ENCODE results near the gene TAOK1. TPM values are rescaled to one million over a fixed set of nuclear protein-coding genes. Genes with fewer than 3 reads are reported as not detected.

The TAOK1 gene
- total and polyA plus RNA-seq, 4 donors = 4.3 to 20.5 (median 12.6) TPM

- Histone ChIP-seq H3K9ac (ENCODE audit: low read depth in 1 of 2, low read length in 2 of 2) (no peak overlapping the region), H3K27ac (ENCODE audit: low read depth in 1 of 2, low read length in 2 of 2) (no peak overlapping the region), H3K4me1 (ENCODE audit: control insufficient read depth in 4 of 4, insufficient read depth in 4 of 4, low read length in 3 of 4) (peaks cover 2 to 20% (median 14%) of the 10 kb centered on the region in 4 donors), H3K36me3 (ENCODE audit: control insufficient read depth in 4 of 4, insufficient read depth in 3 of 4, low read depth in 1 of 4, low read length in 3 of 4) (no peaks in the 10 kb centered on the region), H3K9me3 (ENCODE audit: control insufficient read depth in 4 of 4, low read length in 3 of 4) (no peaks in the 10 kb centered on the region), H3K27me3 (ENCODE audit: control insufficient read depth in 4 of 4, insufficient read depth in 4 of 4, low read length in 3 of 4) (no peaks in the 10 kb centered on the region), H3K4me3 (ENCODE audit: low read depth in 1 of 3, low read length in 3 of 3) (no peak overlapping the region)
- 87% methylated on average over 9 of the region's 9 CpGs for WGBS
- no peak for TF ChIP-seq NR2F2 (IDR thresholded peaks at IDR 0.05)
- TF ChIP-seq CTCF (IDR thresholded peaks at IDR 0.05; ENCODE audit: low read depth, low read length, missing input control) = no peak
- DNase-seq (ENCODE audit: low spot score) = no peak
These were observed 206.6 kb downstream of the TAOK1 start for GRCh38 chr17:29596811-29597210.

GRCh38 chr17:29597361-29598172 is 207.4 kb downstream of the TAOK1 start:
- Histone ChIP-seq H3K4me1 (ENCODE audit: control insufficient read depth in 4 of 4, insufficient read depth in 4 of 4, low read length in 3 of 4) (peaks cover 2 to 12% (median 7%) of the 10 kb centered on the region in 4 donors), H3K27me3 (ENCODE audit: control insufficient read depth in 4 of 4, insufficient read depth in 4 of 4, low read length in 3 of 4) (no peaks in the 10 kb centered on the region), H3K36me3 (ENCODE audit: control insufficient read depth in 4 of 4, insufficient read depth in 3 of 4, low read depth in 1 of 4, low read length in 3 of 4) (no peaks in the 10 kb centered on the region), H3K27ac (ENCODE audit: low read depth in 1 of 2, low read length in 2 of 2) (no peak overlapping the region), H3K9me3 (ENCODE audit: control insufficient read depth in 4 of 4, low read length in 3 of 4) (no peaks in the 10 kb centered on the region), H3K9ac (ENCODE audit: low read depth in 1 of 2, low read length in 2 of 2) (no peak overlapping the region), H3K4me3 (ENCODE audit: low read depth in 1 of 3, low read length in 3 of 3) (no peak overlapping the region)
- no peak for DNase-seq (ENCODE audit: low spot score)
- WGBS = 87% methylated on average over 13 of the region's 13 CpGs
- TF ChIP-seq MAX (IDR thresholded peaks at IDR 0.05) (no peak), HNF4G (IDR thresholded peaks at IDR 0.05) (no peak), YY1 (IDR thresholded peaks at IDR 0.05) (no peak), GABPA (IDR thresholded peaks at IDR 0.05 in 1 of 2, conservative IDR thresholded peaks at IDR 0.05 in 1 of 2) (no peak), TAF1 (conservative IDR thresholded peaks at IDR 0.05) (no peak), RAD21 (IDR thresholded peaks at IDR 0.05) (no peak), NR2F2 (IDR thresholded peaks at IDR 0.05) (no peak), FOXA2 (IDR thresholded peaks at IDR 0.05) (no peak), RXRA (IDR thresholded peaks at IDR 0.05) (no peak), FOXA1 (IDR thresholded peaks at IDR 0.05) (no peak)

Small RNA genes within 50 kb of the gene (small RNA-seq; reads per million reads assigned to genes)
- gene RNU4-34P (not detected), gene RNU6-1034P (not detected), gene RNU6-711P (not detected)

Other genes with a start within 250 kb of the TAOK1 start
- gene MYO18A, start 210.0 kb upstream of the TAOK1 start, total RNA-seq = 10 to 100 TPM; 38.2 to 81.6 TPM
- 10 to 100 TPM; 26.3 to 36.4 TPM for gene MYO18A, start 210.0 kb upstream of the TAOK1 start, polyA plus RNA-seq
- not detected for gene CRYBA1, start 143.5 kb upstream of the TAOK1 start, total RNA-seq
- not detected for gene CRYBA1, start 143.5 kb upstream of the TAOK1 start, polyA plus RNA-seq
- gene NUFIP2, start 96.2 kb upstream of the TAOK1 start, total RNA-seq = 10 to 100 TPM; 21.9 to 30.2 TPM
- 1 to 10 TPM; 2.7 to 7.0 TPM for gene NUFIP2, start 96.2 kb upstream of the TAOK1 start, polyA plus RNA-seq
- gene ABHD15, start 176.7 kb downstream of the TAOK1 start, total RNA-seq = 10 to 100 TPM in 1 of 2 donors, 1 to 10 TPM in 1; 5.6 to 25.7 TPM
- gene ABHD15, start 176.7 kb downstream of the TAOK1 start, polyA plus RNA-seq = 10 to 100 TPM in 1 of 2 donors, 1 to 10 TPM in 1; 6.6 to 14.7 TPM
- gene TP53I13, start 178.3 kb downstream of the TAOK1 start, total RNA-seq = 10 to 100 TPM; 15.2 to 33.7 TPM
- gene TP53I13, start 178.3 kb downstream of the TAOK1 start, polyA plus RNA-seq = 10 to 100 TPM; 12.2 to 42.6 TPM
- 10 to 100 TPM in 1 of 2 donors, 1 to 10 TPM in 1; 4.3 to 11.1 TPM for gene GIT1, start 199.3 kb downstream of the TAOK1 start, total RNA-seq
- gene GIT1, start 199.3 kb downstream of the TAOK1 start, polyA plus RNA-seq = 1 to 10 TPM; 2.2 to 5.4 TPM
- gene ANKRD13B, start 202.8 kb downstream of the TAOK1 start, total RNA-seq = 1 to 10 TPM in 1 of 2 donors, under 1 TPM in 1; 0.50 to 1.6 TPM
- gene ANKRD13B, start 202.8 kb downstream of the TAOK1 start, polyA plus RNA-seq = under 1 TPM; 0.06 to 0.52 TPM
- gene CORO6, start 232.5 kb downstream of the TAOK1 start, total RNA-seq = 1 to 10 TPM in 1 of 2 donors, under 1 TPM in 1; 0.23 to 3.0 TPM
- under 1 TPM; 0.44 to 0.75 TPM for gene CORO6, start 232.5 kb downstream of the TAOK1 start, polyA plus RNA-seq

Data from liver (tissue), 10 donors.